Smooth muscle cell (in vitro differentiated cells): ENCODE results near the gene TXLNB. TPM values are rescaled to one million over a fixed set of nuclear protein-coding genes. Genes with fewer than 3 reads are reported as not detected.
"Not testable (repeated sequence)": the region's sequence is repeated elsewhere in the genome, so short reads cannot be mapped to it uniquely, and the experiment has no call there.

Experiments
- DNase-seq: peaks from one replicate; lab custom pipeline; 2025; ENCODE audit not compliant: unreplicated experiment; lab: John Stamatoyannopoulos, UW
- H2AFZ ChIP-seq: fragments of 200-600 bp; sonication (generic); 2 replicates; pipeline ENCODE4 v1.6.0; 2016; ENCODE audit warnings: antibody characterized with exemption, low read depth, mild to moderate bottlenecking
- H3F3A ChIP-seq: fragments of 200-600 bp; sonication (generic); 2 replicates; pipeline ENCODE4 v1.6.0; 2017; ENCODE audit warnings: antibody characterized with exemption, low read depth
- H3K27ac ChIP-seq: fragments of 200-600 bp; sonication (generic); 2 replicates; pipeline ENCODE4 v1.5.1; 2016; ENCODE audit warnings: low read depth, mild to moderate bottlenecking
- H3K27me3 ChIP-seq: fragments of 200-600 bp; sonication (generic); 2 replicates; pipeline ENCODE4 v1.6.1; 2016; ENCODE audit warnings: low read depth, mild to moderate bottlenecking
- H3K36me3 ChIP-seq: fragments of 200-600 bp; sonication (generic); 2 replicates; pipeline ENCODE4 v1.5.1; 2016; ENCODE audit warnings: low read depth
- H3K4me1 ChIP-seq: fragments of 200-600 bp; sonication (generic); 2 replicates; pipeline ENCODE4 v1.5.1; 2016; ENCODE audit warnings: low read depth
- H3K4me2 ChIP-seq: fragments of 200-600 bp; sonication (generic); 2 replicates; pipeline ENCODE4 v1.6.0; 2016; ENCODE audit warnings: mild to moderate bottlenecking
- H3K4me3 ChIP-seq: fragments of 200-600 bp; sonication (generic); 2 replicates; pipeline ENCODE4 v1.5.1; 2016; ENCODE audit warnings: mild to moderate bottlenecking
- H3K79me2 ChIP-seq: fragments of 200-600 bp; sonication (generic); 2 replicates; pipeline ENCODE4 v1.6.0; 2016; ENCODE audit warnings: low read depth, mild to moderate bottlenecking
- H3K9ac ChIP-seq: fragments of 200-600 bp; sonication (generic); 2 replicates; pipeline ENCODE4 v1.6.0; 2016; ENCODE audit warnings: low read depth
- H3K9me3 ChIP-seq: fragments of 200-600 bp; sonication (generic); replicated peaks from 2 replicates; pipeline ENCODE4 v1.5.1; 2016; ENCODE audit warnings: low read depth
- H4K20me1 ChIP-seq: fragments of 200-600 bp; sonication (generic); 2 replicates; pipeline ENCODE4 v1.6.0; 2016; ENCODE audit warnings: low read depth
- WGBS: methylation state at CpG from one replicate; pipeline ENCODE4 v1.1.7; 2016; ENCODE audit warnings: low lambda C conversion rate; 5-methylcytosine and 5-hydroxymethylcytosine counted together
- polyA plus RNA-seq: library from polyadenylated mRNA; unstranded; fragments of >200 nt; fragmentation: Nextera tagmentation; extraction: Ambion mirVana; gene quantifications from 2 replicates; pipeline ENCODE4 v1.2.1, GENCODE V29; 2016
- total RNA-seq: library from RNA; depleted of rRNA; stranded (reverse); fragments of >200 nt; gene quantifications from 2 replicates; pipeline ENCODE4 v1.2.3, GENCODE V29; 2014
- TF ChIP-seq, protein P1 (sequence below): fragments of 200-600 bp; sonication (generic); IDR thresholded peaks from 2 replicates; pipeline ENCODE4 v1.5.1; 2017; ENCODE audit warnings: borderline replicate concordance, mild to moderate bottlenecking, antibody characterized with exemption; ENCODE audit not compliant: insufficient read depth, poor library complexity, severe bottlenecking

Gene TXLNB
- total and polyA plus RNA-seq, 2 experiments from 2014 or later: not detected

DNA sequence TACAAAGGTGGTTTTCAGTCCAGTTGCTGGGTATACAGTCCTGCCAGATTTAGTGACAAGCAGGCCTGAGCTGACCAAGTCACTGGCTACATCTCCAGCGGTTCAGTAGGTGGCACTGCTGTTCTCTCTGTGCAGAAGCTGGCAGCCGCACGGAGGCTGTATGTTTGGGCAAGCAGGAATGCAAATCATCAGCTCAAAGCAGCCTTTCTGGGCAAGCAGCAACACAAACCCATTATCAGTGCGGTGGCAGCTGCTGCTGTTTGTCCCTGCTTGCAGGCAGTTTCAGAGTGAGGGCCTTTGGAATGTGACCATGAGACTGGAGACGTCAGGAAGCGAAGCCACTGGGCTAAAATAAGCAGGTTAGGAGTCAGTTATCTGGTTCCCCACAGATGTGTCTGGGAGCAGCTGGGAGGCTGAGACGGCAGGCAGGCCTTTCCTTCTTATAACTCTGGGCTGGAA lies 72.5 kb downstream of the TXLNB start:
- peak; percentile 36 for DNase-seq
- H3K27ac ChIP-seq: peak overlapping the region; percentile 80
- 2% methylated on average over 7 of the region's 7 CpGs for WGBS

DNA sequence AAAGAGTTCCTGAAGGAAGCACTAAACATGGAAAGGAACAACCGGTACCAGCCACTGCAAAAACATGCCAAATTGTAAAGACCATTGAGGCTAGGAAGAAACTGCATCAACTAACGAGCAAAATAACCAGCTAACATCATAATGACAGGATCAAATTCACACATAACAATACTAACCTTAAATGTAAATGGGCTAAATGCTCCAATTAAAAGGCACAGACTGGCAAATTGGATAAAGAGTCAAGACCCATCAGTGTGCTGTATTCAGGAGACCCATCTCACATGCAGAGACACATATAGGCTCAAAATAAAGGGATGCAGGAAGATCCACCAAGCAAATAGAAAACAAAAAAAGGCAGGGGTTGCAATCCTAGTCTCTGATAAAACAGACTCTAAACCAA lies 79.3 kb downstream of the TXLNB start:
- H2AFZ ChIP-seq, H3K79me2 ChIP-seq, H3K4me2 ChIP-seq, H3K36me3 ChIP-seq, H3K9me3 ChIP-seq, DNase-seq, H3K27ac ChIP-seq, H3K27me3 ChIP-seq, H3K4me3 ChIP-seq, H3K9ac ChIP-seq, H4K20me1 ChIP-seq, H3K4me1 ChIP-seq, H3F3A ChIP-seq: not testable (repeated sequence)
- 83% methylated on average over 2 of the region's 2 CpGs for WGBS

More for the DNA sequence above, 72.5 kb downstream of the TXLNB start:
- peak overlapping the region; percentile 40 for H3K4me2 ChIP-seq
- no peaks in the 10 kb centered on the region for H4K20me1 ChIP-seq
- no peaks in the 10 kb centered on the region for H3K9me3 ChIP-seq
- no peaks in the 10 kb centered on the region for H3K36me3 ChIP-seq
- TF ChIP-seq, protein P1, sequence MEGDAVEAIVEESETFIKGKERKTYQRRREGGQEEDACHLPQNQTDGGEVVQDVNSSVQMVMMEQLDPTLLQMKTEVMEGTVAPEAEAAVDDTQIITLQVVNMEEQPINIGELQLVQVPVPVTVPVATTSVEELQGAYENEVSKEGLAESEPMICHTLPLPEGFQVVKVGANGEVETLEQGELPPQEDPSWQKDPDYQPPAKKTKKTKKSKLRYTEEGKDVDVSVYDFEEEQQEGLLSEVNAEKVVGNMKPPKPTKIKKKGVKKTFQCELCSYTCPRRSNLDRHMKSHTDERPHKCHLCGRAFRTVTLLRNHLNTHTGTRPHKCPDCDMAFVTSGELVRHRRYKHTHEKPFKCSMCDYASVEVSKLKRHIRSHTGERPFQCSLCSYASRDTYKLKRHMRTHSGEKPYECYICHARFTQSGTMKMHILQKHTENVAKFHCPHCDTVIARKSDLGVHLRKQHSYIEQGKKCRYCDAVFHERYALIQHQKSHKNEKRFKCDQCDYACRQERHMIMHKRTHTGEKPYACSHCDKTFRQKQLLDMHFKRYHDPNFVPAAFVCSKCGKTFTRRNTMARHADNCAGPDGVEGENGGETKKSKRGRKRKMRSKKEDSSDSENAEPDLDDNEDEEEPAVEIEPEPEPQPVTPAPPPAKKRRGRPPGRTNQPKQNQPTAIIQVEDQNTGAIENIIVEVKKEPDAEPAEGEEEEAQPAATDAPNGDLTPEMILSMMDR: peak; percentile 62
- no peak overlapping the region for H3K4me3 ChIP-seq
- H2AFZ ChIP-seq: peak overlapping the region; percentile 24
- H3K9ac ChIP-seq: peak overlapping the region; percentile 11
- H3K27me3 ChIP-seq: no peaks in the 10 kb centered on the region
- H3K79me2 ChIP-seq: no peaks in the 10 kb centered on the region
- peaks cover 9% of the 10 kb centered on the region for H3F3A ChIP-seq
- H3K4me1 ChIP-seq: peaks cover 6% of the 10 kb centered on the region

DNA sequence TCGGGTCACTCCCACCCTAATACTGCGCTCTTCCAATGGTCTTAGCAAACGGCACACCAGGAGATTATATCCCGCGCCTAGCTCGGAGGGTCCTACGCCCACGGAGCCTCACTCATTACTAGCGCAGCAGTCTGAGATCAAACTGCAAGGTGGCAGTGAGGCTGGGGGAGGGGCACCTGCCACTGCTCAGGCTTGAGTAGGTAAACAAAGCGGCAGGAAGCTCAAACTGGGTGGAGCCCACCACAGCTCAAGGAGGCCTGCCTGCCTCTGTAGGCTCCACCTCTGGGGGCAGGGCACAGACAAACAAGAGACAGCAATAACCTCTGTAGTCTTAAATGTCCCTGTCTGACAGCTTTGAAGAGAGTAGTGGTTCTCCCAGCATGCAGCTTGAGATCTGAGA lies 81.0 kb downstream of the TXLNB start:
- not testable (repeated sequence) for H3K79me2 ChIP-seq, H3K27me3 ChIP-seq, H3K4me1 ChIP-seq, H3K9me3 ChIP-seq, H2AFZ ChIP-seq, H4K20me1 ChIP-seq, H3K4me3 ChIP-seq, H3K9ac ChIP-seq, H3K4me2 ChIP-seq, H3K36me3 ChIP-seq, H3F3A ChIP-seq, DNase-seq, H3K27ac ChIP-seq
- 92% methylated on average over 10 of the region's 10 CpGs for WGBS

DNA sequence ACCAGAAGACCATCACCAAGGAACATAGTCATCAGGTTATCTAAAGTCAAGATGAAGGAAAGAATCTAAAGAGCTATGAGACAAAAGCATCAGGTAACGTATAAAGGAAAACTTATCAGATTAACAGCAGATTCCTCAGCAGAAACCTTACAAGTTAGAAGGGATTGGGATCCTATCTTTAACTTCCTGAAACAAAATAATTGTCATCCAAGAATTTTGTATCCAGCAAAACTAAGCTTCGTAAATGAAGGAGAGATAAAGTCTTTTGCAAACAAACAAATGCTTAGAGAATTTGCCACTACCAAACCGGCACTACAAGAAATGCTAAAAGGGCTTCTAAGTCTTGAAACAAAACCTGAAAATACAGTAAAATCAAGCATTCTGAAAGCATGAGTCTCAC lies 86.0 kb downstream of the TXLNB start:
- 89% methylated on average over 3 of the region's 3 CpGs for WGBS
- H3K4me3 ChIP-seq: no peak overlapping the region
- no peaks in the 10 kb centered on the region for H4K20me1 ChIP-seq
- H3K4me2 ChIP-seq: no peak overlapping the region
- no peak for DNase-seq
- TF ChIP-seq, protein P1: no peak
- no peaks in the 10 kb centered on the region for H3F3A ChIP-seq
- H3K9me3 ChIP-seq: no peaks in the 10 kb centered on the region
- H3K4me1 ChIP-seq: no peaks in the 10 kb centered on the region
- H3K27ac ChIP-seq: no peak overlapping the region
- H3K9ac ChIP-seq: no peak overlapping the region
- H2AFZ ChIP-seq: no peak overlapping the region
- H3K36me3 ChIP-seq: no peaks in the 10 kb centered on the region
- no peaks in the 10 kb centered on the region for H3K79me2 ChIP-seq
- no peaks in the 10 kb centered on the region for H3K27me3 ChIP-seq

DNA sequence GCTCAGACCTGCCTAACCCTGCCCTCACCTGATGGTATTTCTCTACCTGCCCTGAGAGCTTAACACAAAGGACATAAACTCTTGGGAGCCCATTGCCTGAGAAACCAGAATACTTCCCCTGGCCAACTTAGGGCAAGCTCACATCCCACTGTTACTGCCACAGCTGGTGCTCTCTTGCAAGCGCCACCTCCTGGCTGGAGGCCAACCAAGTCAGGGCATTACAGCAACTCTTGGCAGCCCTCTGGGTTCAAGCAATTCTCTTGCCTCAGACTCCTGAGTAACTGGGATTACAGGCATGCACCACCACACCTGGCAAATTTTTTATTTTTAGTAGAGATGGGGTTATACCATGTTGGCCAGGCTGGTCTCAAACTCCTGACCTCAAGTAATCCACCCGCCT lies 86.8 kb downstream of the TXLNB start:
- H3K36me3 ChIP-seq: no peaks in the 10 kb centered on the region
- no peak for DNase-seq
- H3K4me3 ChIP-seq: no peak overlapping the region
- H4K20me1 ChIP-seq: no peaks in the 10 kb centered on the region
- H3K4me1 ChIP-seq: no peaks in the 10 kb centered on the region
- 98% methylated on average over 2 of the region's 2 CpGs for WGBS
- H3K9me3 ChIP-seq: no peaks in the 10 kb centered on the region
- no peak overlapping the region for H2AFZ ChIP-seq
- H3K9ac ChIP-seq: no peak overlapping the region
- H3K4me2 ChIP-seq: no peak overlapping the region
- no peaks in the 10 kb centered on the region for H3K79me2 ChIP-seq
- no peak overlapping the region for H3K27ac ChIP-seq
- no peaks in the 10 kb centered on the region for H3K27me3 ChIP-seq
- H3F3A ChIP-seq: no peaks in the 10 kb centered on the region
- TF ChIP-seq, protein P1: no peak
